Upper lobe of right lung (tissue), 1 donor: ENCODE results near the gene ERCC6. TPM values are rescaled to one million over a fixed set of nuclear protein-coding genes. Genes with fewer than 3 reads are reported as not detected.

Experiments
- ATAC-seq: fragments of 200-7000 bp; cut with Tn5 transposase; one replicate; pipeline ENCODE4 v1.9.1; 2020; ENCODE audit warnings: mild to moderate bottlenecking, moderate library complexity
- DNase-seq: peaks from one replicate; pipeline ENCODE4 v3.0.0-alpha.2; 2020
- H3K27ac ChIP-seq: fragments of 200-600 bp; one replicate; pipeline ENCODE4 v1.8.0; 2022
- H3K27me3 ChIP-seq: fragments of 200-600 bp; one replicate; pipeline ENCODE4 v1.8.0; 2022; ENCODE audit warnings: mild to moderate bottlenecking
- H3K36me3 ChIP-seq: fragments of 200-600 bp; one replicate; pipeline ENCODE4 v1.8.0; 2022
- H3K4me1 ChIP-seq: fragments of 200-600 bp; one replicate; pipeline ENCODE4 v1.8.0; 2022
- H3K4me3 ChIP-seq: fragments of 200-600 bp; one replicate; pipeline ENCODE4 v1.8.0; 2022; ENCODE audit warnings: mild to moderate bottlenecking
- H3K9me3 ChIP-seq: fragments of 200-600 bp; one replicate; pipeline ENCODE4 v1.8.0; 2022
- CTCF ChIP-seq: fragments of 200-600 bp; IDR thresholded peaks from one replicate; pipeline ENCODE4 v1.8.0; 2022; ENCODE audit warnings: antibody characterized with exemption
- intact Hi-C: fragments of 100-400 bp; cut with DNase I; formaldehyde crosslinking; loops from one replicate; pipeline ENCODE4 v1.11.0; 2022
- total RNA-seq: library from RNA; stranded (reverse); fragmentation: NEBNext Ultra II Directional; extraction: Animal tissue kit (Norgen Biotek cat#: 25700); gene quantifications from one replicate; pipeline ENCODE4 v1.2.1, GENCODE V29; 2021
- donor health status: DM: no; HTN: yes; CAD: no; lungs with severe emphysema.

ERCC6 gene
- total RNA-seq, 1 donor from 2014 or later, result 33.9 TPM

GRCh38 chr10:49577182-49577925, 38.4 kb upstream of the ERCC6 start:
- ATAC-seq (no peak), DNase-seq (no peak)
- Histone ChIP-seq H3K4me1 (no peaks in the 10 kb centered on the region), H3K36me3 (no peaks in the 10 kb centered on the region), H3K9me3 (no peaks in the 10 kb centered on the region), H3K4me3 (no peak overlapping the region), H3K27ac (no peak overlapping the region), H3K27me3 (no peaks in the 10 kb centered on the region)
- TF ChIP-seq CTCF, result no peak
- intact Hi-C loops, result no loop called here

GRCh38 chr10:49575489-49576072, 36.7 kb upstream of the ERCC6 start:
- Histone ChIP-seq H3K36me3 (no peaks in the 10 kb centered on the region), H3K9me3 (no peaks in the 10 kb centered on the region), H3K27me3 (no peaks in the 10 kb centered on the region), H3K27ac (no peak overlapping the region), H3K4me1 (no peaks in the 10 kb centered on the region), H3K4me3 (no peak overlapping the region)
- no peak for TF ChIP-seq CTCF
- ATAC-seq, result no peak
- intact Hi-C loops, result no loop called here
- no peak for DNase-seq

- intact Hi-C loops, result no loop called here
Measured at GRCh38 chr10:49572594-49573114, 33.7 kb upstream of the ERCC6 start.

GRCh38 chr10:49571388-49571787, 32.5 kb upstream of the ERCC6 start:
- Histone ChIP-seq H3K4me1 (no peaks in the 10 kb centered on the region), H3K27me3 (no peaks in the 10 kb centered on the region), H3K27ac (no peak overlapping the region), H3K9me3 (no peaks in the 10 kb centered on the region), H3K4me3 (no peak overlapping the region), H3K36me3 (no peaks in the 10 kb centered on the region)
- no peak for DNase-seq
- no peak for TF ChIP-seq CTCF
- intact Hi-C loops, result no loop called here
- no peak for ATAC-seq

More at GRCh38 chr10:49572594-49573114, 33.7 kb upstream of the ERCC6 start:
- Histone ChIP-seq H3K4me3 (no peak overlapping the region), H3K27me3 (no peaks in the 10 kb centered on the region), H3K36me3 (no peaks in the 10 kb centered on the region), H3K4me1 (no peaks in the 10 kb centered on the region), H3K27ac (no peak overlapping the region), H3K9me3 (no peaks in the 10 kb centered on the region)
- ATAC-seq (no peak), DNase-seq (no peak)
- no peak for TF ChIP-seq CTCF

GRCh38 chr10:49569031-49569631, 30.2 kb upstream of the ERCC6 start:
- H3K9me3 ChIP-seq, result no peaks in the 10 kb centered on the region
- intact Hi-C loops, result no loop called here
- TF ChIP-seq CTCF, result no peak
- no peaks in the 10 kb centered on the region for H3K4me1 ChIP-seq
- no peak overlapping the region for H3K27ac ChIP-seq
- ATAC-seq (peak; percentile 56), DNase-seq (no peak)
- no peak overlapping the region for H3K4me3 ChIP-seq
- H3K36me3 ChIP-seq, result no peaks in the 10 kb centered on the region
- no peaks in the 10 kb centered on the region for H3K27me3 ChIP-seq
